Right hindlimb (tissue), 1 donor: ENCODE data around the gene FGF8.

Experiments
- DNase-seq: peaks from one replicate; pipeline ENCODE4 v3.0.0-alpha.2; 2018

FGF8 gene

GRCh38 chr10:101768791-101769170 lies 7.1 kb downstream of the FGF8 start:
- DNase-seq, result no peak

- no peak for DNase-seq
These were observed 7.7 kb downstream of the FGF8 start for GRCh38 chr10:101767966-101768790.

- DNase-seq, result no peak
These were observed 8.3 kb downstream of the FGF8 start for GRCh38 chr10:101767600-101767945.

GRCh38 chr10:101766753-101767599 lies 8.9 kb downstream of the FGF8 start:
- DNase-seq, result no peak

GRCh38 chr10:101766306-101766705 lies 9.6 kb downstream of the FGF8 start:
- no peak for DNase-seq

GRCh38 chr10:101763141-101763846 lies 12.6 kb downstream of the FGF8 start:
- DNase-seq, result no peak

GRCh38 chr10:101762736-101763135 lies 13.2 kb downstream of the FGF8 start:
- DNase-seq, result no peak

GRCh38 chr10:101761226-101761625 lies 14.7 kb downstream of the FGF8 start:
- no peak for DNase-seq

GRCh38 chr10:101760510-101760909 lies 15.4 kb downstream of the FGF8 start:
- no peak for DNase-seq

- DNase-seq, result no peak
These were observed 16.3 kb downstream of the FGF8 start for GRCh38 chr10:101759309-101760247.

- no peak for DNase-seq
These were observed 17.1 kb downstream of the FGF8 start for GRCh38 chr10:101758858-101759257.

GRCh38 chr10:101752241-101752640 lies 23.7 kb downstream of the FGF8 start:
- no peak for DNase-seq

GRCh38 chr10:101749047-101750016 lies 26.6 kb downstream of the FGF8 start:
- DNase-seq, result no peak

- no peak for DNase-seq
These were observed 27.4 kb downstream of the FGF8 start for GRCh38 chr10:101748496-101748895.

GRCh38 chr10:101745074-101745696 lies 30.7 kb downstream of the FGF8 start:
- no peak for DNase-seq

GRCh38 chr10:101744267-101744666 lies 31.6 kb downstream of the FGF8 start:
- no peak for DNase-seq

- no peak for DNase-seq
These were observed 34.0 kb downstream of the FGF8 start for GRCh38 chr10:101741938-101742337.

GRCh38 chr10:101736666-101737065 lies 39.2 kb downstream of the FGF8 start:
- no peak for DNase-seq

GRCh38 chr10:101732096-101732495 lies 43.8 kb downstream of the FGF8 start:
- DNase-seq, result no peak

GRCh38 chr10:101726115-101726387 lies 49.9 kb downstream of the FGF8 start:
- no peak for DNase-seq
